WTC11 (cell line): Measurements from ENCODE around the gene ZBTB25. TPM values are rescaled to one million over a fixed set of nuclear protein-coding genes. Genes with fewer than 3 reads are reported as not detected.

Experiments used
- ATAC-seq: fragments of 200-7000 bp; cut with Tn5 transposase; 2 replicates; pipeline ENCODE4 v1.10.0; 2021; ENCODE audit warnings: mild to moderate bottlenecking, moderate library complexity
- CTCF ChIA-PET: fragments of 300-600 bp; sonication (Branson Sonifier 250); formaldehyde crosslinking; loops from one replicate; lab custom pipeline; 2021; ENCODE audit warnings: antibody characterized with exemption; lab: Charles Lee
- POLR2A ChIA-PET: fragments of 350-600 bp; sonication (Branson Sonifier 250); formaldehyde crosslinking; loops from one replicate; lab custom pipeline; 2021; ENCODE audit warnings: antibody characterized with exemption; lab: Charles Lee
- DNase-seq: peaks from one replicate; pipeline ENCODE4 v3.0.0; 2021; ENCODE audit warnings: low spot score
- H3K27ac Mint-ChIP-seq: 2 replicates; pipeline ENCODE4 v1.8.0; 2021; ENCODE audit warnings: mixed read lengths
- H3K27me3 Mint-ChIP-seq: 2 replicates; pipeline ENCODE4 v1.8.0; 2021; ENCODE audit warnings: low read depth, mild to moderate bottlenecking, moderate library complexity, mixed read lengths
- H3K36me3 Mint-ChIP-seq: 2 replicates; pipeline ENCODE4 v1.8.0; 2021; ENCODE audit warnings: mixed read lengths
- H3K4me1 Mint-ChIP-seq: 2 replicates; pipeline ENCODE4 v1.8.0; 2022; ENCODE audit warnings: mixed read lengths
- H3K4me3 Mint-ChIP-seq: 2 replicates; pipeline ENCODE4 v1.8.0; 2021; ENCODE audit warnings: mild to moderate bottlenecking, moderate library complexity, mixed read lengths
- H3K9me3 Mint-ChIP-seq: 2 replicates; pipeline ENCODE4 v1.8.0; 2021; ENCODE audit warnings: mixed read lengths
- CBFB ChIP-seq: sonication (generic); formaldehyde crosslinking; IDR thresholded peaks from 2 replicates; pipeline ENCODE4 v1.8.1; 2022; ENCODE audit warnings: mild to moderate bottlenecking, low read depth, missing genetic modification reagents
- ELF4 ChIP-seq: sonication (generic); formaldehyde crosslinking; IDR thresholded peaks from 2 replicates; pipeline ENCODE4 v1.8.1; 2022; ENCODE audit warnings: low read depth, mild to moderate bottlenecking, moderate library complexity, missing genetic modification reagents
- EMX1 ChIP-seq: fragments of 250-450 bp; sonication (Bioruptor Pico); IDR thresholded peaks from 2 replicates; pipeline ENCODE4 v1.8.0; 2021; ENCODE audit warnings: mild to moderate bottlenecking
- ETV6 ChIP-seq: sonication (generic); formaldehyde crosslinking; IDR thresholded peaks from 2 replicates; pipeline ENCODE4 v1.8.1; 2022; ENCODE audit warnings: mild to moderate bottlenecking, missing genetic modification reagents
- IRF2 ChIP-seq: sonication (generic); formaldehyde crosslinking; IDR thresholded peaks from 2 replicates; pipeline ENCODE4 v1.8.0; 2022; ENCODE audit warnings: low read depth, missing genetic modification reagents, borderline replicate concordance
- MXD4 ChIP-seq: fragments of 250-450 bp; sonication (Bioruptor Pico); IDR thresholded peaks from 2 replicates; pipeline ENCODE4 v1.8.0; 2021; ENCODE audit warnings: mild to moderate bottlenecking, moderate library complexity, borderline replicate concordance
- PRRX2 ChIP-seq: fragments of 250-450 bp; sonication (Bioruptor Pico); IDR thresholded peaks from 2 replicates; pipeline ENCODE4 v1.8.0; 2021; ENCODE audit warnings: mild to moderate bottlenecking
- TEAD1 ChIP-seq: sonication (generic); formaldehyde crosslinking; IDR thresholded peaks from 2 replicates; pipeline ENCODE4 v1.8.0; 2022; ENCODE audit warnings: mild to moderate bottlenecking, missing genetic modification reagents
- ZNF317 ChIP-seq: sonication (generic); formaldehyde crosslinking; IDR thresholded peaks from 2 replicates; pipeline ENCODE4 v1.8.1; 2023; ENCODE audit warnings: low read depth, mild to moderate bottlenecking, moderate library complexity, missing genetic modification reagents, borderline replicate concordance
- total RNA-seq: library from RNA; stranded (reverse); gene quantifications from 3 replicates; pipeline ENCODE4 v1.2.3, GENCODE V29; 2021
- TF ChIP-seq, protein P1 (sequence below): sonication (generic); formaldehyde crosslinking; IDR thresholded peaks from 2 replicates; pipeline ENCODE4 v1.8.0; 2022; ENCODE audit warnings: mild to moderate bottlenecking, missing genetic modification reagents
- TF ChIP-seq, protein P2 (sequence below): sonication (generic); formaldehyde crosslinking; IDR thresholded peaks from 2 replicates; pipeline ENCODE4 v1.8.1; 2023; ENCODE audit warnings: mild to moderate bottlenecking, missing genetic modification reagents, borderline replicate concordance
- TF ChIP-seq, protein P3 (sequence below): sonication (generic); formaldehyde crosslinking; conservative IDR thresholded peaks from 2 replicates; pipeline ENCODE4 v1.8.1; 2022; ENCODE audit warnings: mild to moderate bottlenecking, missing genetic modification reagents
- TF ChIP-seq, protein P4 (sequence below): sonication (generic); formaldehyde crosslinking; IDR thresholded peaks from 2 replicates; pipeline ENCODE4 v1.8.1; 2023; ENCODE audit warnings: mild to moderate bottlenecking, missing genetic modification reagents, moderate library complexity
- TF ChIP-seq, protein P5 (sequence below): sonication (generic); formaldehyde crosslinking; IDR thresholded peaks from 2 replicates; pipeline ENCODE4 v1.8.1; 2022; ENCODE audit warnings: mild to moderate bottlenecking, moderate library complexity, missing genetic modification reagents
- TF ChIP-seq, protein P6 (sequence below): fragments of 250-450 bp; sonication (Bioruptor Pico); IDR thresholded peaks from 2 replicates; pipeline ENCODE4 v1.9.0; 2021; ENCODE audit warnings: mild to moderate bottlenecking

The ZBTB25 gene
- total RNA-seq, 1 experiment from 2014 or later, result 11.9 TPM

DNA sequence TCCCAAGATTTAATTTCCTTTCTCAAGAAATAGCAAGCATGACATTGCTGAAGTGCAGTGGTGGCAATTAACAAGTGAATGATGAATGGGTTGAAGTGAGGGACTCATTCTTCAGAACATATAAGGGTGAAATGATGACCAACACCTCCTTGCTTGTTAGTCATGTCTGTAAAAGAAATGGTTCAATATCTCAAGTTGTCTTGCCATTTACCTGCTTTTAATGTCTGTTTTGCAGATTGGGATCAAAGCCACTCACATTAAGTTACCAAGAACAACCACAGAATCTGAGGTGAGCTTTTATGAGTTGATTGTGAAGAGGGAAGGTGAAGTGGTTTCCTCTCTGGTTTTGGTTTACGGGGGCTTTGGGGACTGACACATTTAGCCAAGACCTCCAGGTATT is 91.4 kb downstream of the ZBTB25 start:
- H3K27me3 Mint-ChIP-seq, result no peaks in the 10 kb centered on the region
- peak overlapping the region; percentile 49; the same call in 1 of the 2 replicates for H3K27ac Mint-ChIP-seq
- ATAC-seq (no peak), DNase-seq (no peak)
- TF ChIP-seq, protein P1, sequence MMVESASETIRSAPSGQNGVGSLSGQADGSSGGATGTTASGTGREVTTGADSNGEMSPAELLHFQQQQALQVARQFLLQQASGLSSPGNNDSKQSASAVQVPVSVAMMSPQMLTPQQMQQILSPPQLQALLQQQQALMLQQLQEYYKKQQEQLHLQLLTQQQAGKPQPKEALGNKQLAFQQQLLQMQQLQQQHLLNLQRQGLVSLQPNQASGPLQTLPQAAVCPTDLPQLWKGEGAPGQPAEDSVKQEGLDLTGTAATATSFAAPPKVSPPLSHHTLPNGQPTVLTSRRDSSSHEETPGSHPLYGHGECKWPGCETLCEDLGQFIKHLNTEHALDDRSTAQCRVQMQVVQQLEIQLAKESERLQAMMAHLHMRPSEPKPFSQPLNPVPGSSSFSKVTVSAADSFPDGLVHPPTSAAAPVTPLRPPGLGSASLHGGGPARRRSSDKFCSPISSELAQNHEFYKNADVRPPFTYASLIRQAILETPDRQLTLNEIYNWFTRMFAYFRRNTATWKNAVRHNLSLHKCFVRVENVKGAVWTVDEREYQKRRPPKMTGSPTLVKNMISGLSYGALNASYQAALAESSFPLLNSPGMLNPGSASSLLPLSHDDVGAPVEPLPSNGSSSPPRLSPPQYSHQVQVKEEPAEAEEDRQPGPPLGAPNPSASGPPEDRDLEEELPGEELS (CRISPR knock-in tag), result no peak
- no peak for TF ChIP-seq CBFB
- H3K4me1 Mint-ChIP-seq, result peaks cover 12% of the 10 kb centered on the region
- H3K36me3 Mint-ChIP-seq, result peaks cover 54% of the 10 kb centered on the region
- POLR2A ChIA-PET, result no interaction called here
- no peak overlapping the region for H3K4me3 Mint-ChIP-seq
- H3K9me3 Mint-ChIP-seq, result no peaks in the 10 kb centered on the region
- CTCF ChIA-PET, result interaction anchor here (0.7 kb wide), 1 partner anchor 10 kb away, joined by 4 read pairs; no protein-coding TSS in a partner anchor

DNA sequence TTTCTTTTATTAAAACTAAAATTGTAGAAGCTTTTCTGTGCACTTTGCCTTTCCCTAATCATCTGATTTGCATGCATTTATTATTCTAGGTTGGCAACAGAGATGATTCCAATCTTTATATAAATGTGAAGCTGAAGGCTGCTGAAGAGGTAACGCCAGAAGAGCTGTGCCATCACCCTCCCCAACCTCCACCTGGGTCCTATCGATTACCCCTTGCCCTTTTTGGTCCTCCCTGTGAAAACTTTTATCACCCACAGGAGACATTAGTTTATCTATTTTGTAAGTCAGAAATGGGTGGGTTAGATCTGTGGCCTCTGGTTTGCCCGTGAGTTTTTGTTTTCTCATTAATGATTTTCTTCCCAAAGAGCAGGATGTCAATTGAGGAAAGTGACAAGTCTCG is 92.6 kb downstream of the ZBTB25 start:
- Mint-ChIP-seq H3K27ac (peak overlapping the region; percentile 91), H3K9me3 (no peaks in the 10 kb centered on the region), H3K36me3 (peaks cover 48% of the 10 kb centered on the region), H3K4me1 (peaks cover 16% of the 10 kb centered on the region), H3K4me3 (no peak overlapping the region), H3K27me3 (no peaks in the 10 kb centered on the region)
- ATAC-seq (no peak), DNase-seq (no peak)
- ChIA-PET POLR2A (no interaction called here), CTCF (interaction anchor here (0.7 kb wide), 1 partner anchor 38 kb away, joined by 3 read pairs; no protein-coding TSS in a partner anchor)
- TF ChIP-seq EMX1 (CRISPR knock-in tag) (no peak), ZNF317 (no peak), PRRX2 (CRISPR knock-in tag) (no peak), ETV6 (no peak), MXD4 (CRISPR knock-in tag) (no peak), ELF4 (CRISPR knock-in tag) (no peak), TEAD1 (CRISPR knock-in tag) (no peak), IRF2 (no peak)
- TF ChIP-seq, protein P2, sequence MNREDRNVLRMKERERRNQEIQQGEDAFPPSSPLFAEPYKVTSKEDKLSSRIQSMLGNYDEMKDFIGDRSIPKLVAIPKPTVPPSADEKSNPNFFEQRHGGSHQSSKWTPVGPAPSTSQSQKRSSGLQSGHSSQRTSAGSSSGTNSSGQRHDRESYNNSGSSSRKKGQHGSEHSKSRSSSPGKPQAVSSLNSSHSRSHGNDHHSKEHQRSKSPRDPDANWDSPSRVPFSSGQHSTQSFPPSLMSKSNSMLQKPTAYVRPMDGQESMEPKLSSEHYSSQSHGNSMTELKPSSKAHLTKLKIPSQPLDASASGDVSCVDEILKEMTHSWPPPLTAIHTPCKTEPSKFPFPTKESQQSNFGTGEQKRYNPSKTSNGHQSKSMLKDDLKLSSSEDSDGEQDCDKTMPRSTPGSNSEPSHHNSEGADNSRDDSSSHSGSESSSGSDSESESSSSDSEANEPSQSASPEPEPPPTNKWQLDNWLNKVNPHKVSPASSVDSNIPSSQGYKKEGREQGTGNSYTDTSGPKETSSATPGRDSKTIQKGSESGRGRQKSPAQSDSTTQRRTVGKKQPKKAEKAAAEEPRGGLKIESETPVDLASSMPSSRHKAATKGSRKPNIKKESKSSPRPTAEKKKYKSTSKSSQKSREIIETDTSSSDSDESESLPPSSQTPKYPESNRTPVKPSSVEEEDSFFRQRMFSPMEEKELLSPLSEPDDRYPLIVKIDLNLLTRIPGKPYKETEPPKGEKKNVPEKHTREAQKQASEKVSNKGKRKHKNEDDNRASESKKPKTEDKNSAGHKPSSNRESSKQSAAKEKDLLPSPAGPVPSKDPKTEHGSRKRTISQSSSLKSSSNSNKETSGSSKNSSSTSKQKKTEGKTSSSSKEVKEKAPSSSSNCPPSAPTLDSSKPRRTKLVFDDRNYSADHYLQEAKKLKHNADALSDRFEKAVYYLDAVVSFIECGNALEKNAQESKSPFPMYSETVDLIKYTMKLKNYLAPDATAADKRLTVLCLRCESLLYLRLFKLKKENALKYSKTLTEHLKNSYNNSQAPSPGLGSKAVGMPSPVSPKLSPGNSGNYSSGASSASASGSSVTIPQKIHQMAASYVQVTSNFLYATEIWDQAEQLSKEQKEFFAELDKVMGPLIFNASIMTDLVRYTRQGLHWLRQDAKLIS (CRISPR knock-in tag), result no peak
- TF ChIP-seq, protein P3, sequence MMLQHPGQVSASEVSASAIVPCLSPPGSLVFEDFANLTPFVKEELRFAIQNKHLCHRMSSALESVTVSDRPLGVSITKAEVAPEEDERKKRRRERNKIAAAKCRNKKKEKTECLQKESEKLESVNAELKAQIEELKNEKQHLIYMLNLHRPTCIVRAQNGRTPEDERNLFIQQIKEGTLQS, result no peak
- TF ChIP-seq, protein P4, sequence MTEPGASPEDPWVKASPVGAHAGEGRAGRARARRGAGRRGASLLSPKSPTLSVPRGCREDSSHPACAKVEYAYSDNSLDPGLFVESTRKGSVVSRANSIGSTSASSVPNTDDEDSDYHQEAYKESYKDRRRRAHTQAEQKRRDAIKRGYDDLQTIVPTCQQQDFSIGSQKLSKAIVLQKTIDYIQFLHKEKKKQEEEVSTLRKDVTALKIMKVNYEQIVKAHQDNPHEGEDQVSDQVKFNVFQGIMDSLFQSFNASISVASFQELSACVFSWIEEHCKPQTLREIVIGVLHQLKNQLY (CRISPR knock-in tag), result no peak
- TF ChIP-seq, protein P5, sequence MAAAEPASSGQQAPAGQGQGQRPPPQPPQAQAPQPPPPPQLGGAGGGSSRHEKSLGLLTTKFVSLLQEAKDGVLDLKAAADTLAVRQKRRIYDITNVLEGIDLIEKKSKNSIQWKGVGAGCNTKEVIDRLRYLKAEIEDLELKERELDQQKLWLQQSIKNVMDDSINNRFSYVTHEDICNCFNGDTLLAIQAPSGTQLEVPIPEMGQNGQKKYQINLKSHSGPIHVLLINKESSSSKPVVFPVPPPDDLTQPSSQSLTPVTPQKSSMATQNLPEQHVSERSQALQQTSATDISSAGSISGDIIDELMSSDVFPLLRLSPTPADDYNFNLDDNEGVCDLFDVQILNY (CRISPR knock-in tag), result no peak
- TF ChIP-seq, protein P6, sequence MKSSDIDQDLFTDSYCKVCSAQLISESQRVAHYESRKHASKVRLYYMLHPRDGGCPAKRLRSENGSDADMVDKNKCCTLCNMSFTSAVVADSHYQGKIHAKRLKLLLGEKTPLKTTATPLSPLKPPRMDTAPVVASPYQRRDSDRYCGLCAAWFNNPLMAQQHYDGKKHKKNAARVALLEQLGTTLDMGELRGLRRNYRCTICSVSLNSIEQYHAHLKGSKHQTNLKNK (CRISPR knock-in tag), result no peak
